OCI-LY3 (cell line): ENCODE data around the gene PARP8.

Source experiments
- H2AFZ ChIP-seq: fragments of 200-600, 300-600 bp; shearing (Covaris generic); 2 replicates; pipeline ENCODE4 v1.6.0; 2014; ENCODE audit warnings: antibody characterized with exemption, low read depth, low read length
- H3K27ac ChIP-seq: fragments of 200-600, 300-600 bp; sonication (generic); 2 replicates; pipeline ENCODE4 v1.5.1; 2014; ENCODE audit warnings: mild to moderate bottlenecking, low read length, moderate library complexity, mixed read lengths
- H3K27me3 ChIP-seq: fragments of 200-600, 300-600 bp; sonication (generic); 2 replicates; pipeline ENCODE4 v1.6.1; 2014; ENCODE audit warnings: low read depth, low read length, mixed read lengths
- H3K36me3 ChIP-seq: fragments of 200-600, 300-600 bp; sonication (generic); replicated peaks from 2 replicates; pipeline ENCODE3; 2014; ENCODE audit warnings: low read depth, low read length, mixed read lengths
- H3K4me1 ChIP-seq: fragments of 300-600, 200-600 bp; sonication (generic); 2 replicates; pipeline ENCODE4 v1.6.1; 2014; ENCODE audit warnings: low read length, mixed read lengths
- H3K4me2 ChIP-seq: fragments of 200-600, 300-600 bp; sonication (generic); 2 replicates; pipeline ENCODE4 v1.6.1; 2014; ENCODE audit warnings: low read length, mixed read lengths
- H3K4me3 ChIP-seq: fragments of 300-600, 200-600 bp; sonication (generic); 2 replicates; pipeline ENCODE4 v1.5.1; 2014; ENCODE audit warnings: antibody characterized with exemption, mild to moderate bottlenecking, low read length, moderate library complexity
- H3K79me2 ChIP-seq: fragments of 300-600, 200-600 bp; shearing (Covaris generic); 2 replicates; pipeline ENCODE4 v1.6.1; 2014; ENCODE audit warnings: mild to moderate bottlenecking, low read length, mixed read lengths
- H3K9ac ChIP-seq: fragments of 300-600, 200-600 bp; shearing (Covaris generic); 2 replicates; pipeline ENCODE4 v1.6.0; 2014; ENCODE audit warnings: mild to moderate bottlenecking, low read length, moderate library complexity
- H3K9me3 ChIP-seq: fragments of 200-600, 300-600 bp; shearing (Covaris generic); 2 replicates; pipeline ENCODE4 v1.6.1; 2014; ENCODE audit warnings: low read length, mixed read lengths; ENCODE audit not compliant: insufficient read depth
- H4K20me1 ChIP-seq: fragments of 200-600, 300-600 bp; sonication (generic); 2 replicates; pipeline ENCODE4 v1.6.1; 2016; ENCODE audit warnings: low read length, mixed read lengths; ENCODE audit not compliant: insufficient read depth
- EZH2phosphoT487 ChIP-seq: fragments of 200-600 bp; shearing (Covaris generic); IDR thresholded peaks from 2 replicates; pipeline ENCODE4 v1.6.1; 2018; ENCODE audit warnings: antibody characterized with exemption, mixed run types, low read depth
- TF ChIP-seq, protein P1 (sequence below): fragments of 200-600, 300-600 bp; sonication (generic); IDR thresholded peaks from 2 replicates; pipeline ENCODE4 v1.5.1; 2014; ENCODE audit warnings: antibody characterized with exemption, low read length, low read depth

The PARP8 gene

DNA sequence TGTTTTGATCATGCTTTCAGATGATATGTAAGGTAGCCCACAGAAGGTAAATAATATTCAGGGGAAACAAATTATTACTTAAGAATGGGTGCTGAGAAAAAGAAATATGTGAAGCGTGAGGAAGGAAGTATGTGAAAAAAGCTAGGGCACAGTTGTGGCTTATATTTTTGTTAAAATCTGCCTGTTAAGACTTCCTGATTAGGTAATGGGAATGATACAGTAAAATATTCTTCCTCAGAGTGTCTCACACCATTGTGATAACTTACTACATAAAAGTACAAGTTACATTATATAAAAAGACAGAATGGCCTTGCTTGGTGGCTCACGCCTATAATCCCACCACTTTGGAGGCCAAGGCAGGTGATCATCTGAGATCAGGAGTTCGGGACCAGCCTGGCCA lies 18.7 kb upstream of the PARP8 start:
- Histone ChIP-seq H2AFZ (no peak overlapping the region), H3K79me2 (no peaks in the 10 kb centered on the region), H3K27me3 (no peaks in the 10 kb centered on the region), H3K4me3 (no peak overlapping the region), H3K4me1 (no peaks in the 10 kb centered on the region), H3K27ac (no peak overlapping the region), H3K36me3 (no peaks in the 10 kb centered on the region), H3K9ac (no peak overlapping the region), H3K9me3 (no peaks in the 10 kb centered on the region), H3K4me2 (no peak overlapping the region), H4K20me1 (no peaks in the 10 kb centered on the region)
- TF ChIP-seq, protein P1, sequence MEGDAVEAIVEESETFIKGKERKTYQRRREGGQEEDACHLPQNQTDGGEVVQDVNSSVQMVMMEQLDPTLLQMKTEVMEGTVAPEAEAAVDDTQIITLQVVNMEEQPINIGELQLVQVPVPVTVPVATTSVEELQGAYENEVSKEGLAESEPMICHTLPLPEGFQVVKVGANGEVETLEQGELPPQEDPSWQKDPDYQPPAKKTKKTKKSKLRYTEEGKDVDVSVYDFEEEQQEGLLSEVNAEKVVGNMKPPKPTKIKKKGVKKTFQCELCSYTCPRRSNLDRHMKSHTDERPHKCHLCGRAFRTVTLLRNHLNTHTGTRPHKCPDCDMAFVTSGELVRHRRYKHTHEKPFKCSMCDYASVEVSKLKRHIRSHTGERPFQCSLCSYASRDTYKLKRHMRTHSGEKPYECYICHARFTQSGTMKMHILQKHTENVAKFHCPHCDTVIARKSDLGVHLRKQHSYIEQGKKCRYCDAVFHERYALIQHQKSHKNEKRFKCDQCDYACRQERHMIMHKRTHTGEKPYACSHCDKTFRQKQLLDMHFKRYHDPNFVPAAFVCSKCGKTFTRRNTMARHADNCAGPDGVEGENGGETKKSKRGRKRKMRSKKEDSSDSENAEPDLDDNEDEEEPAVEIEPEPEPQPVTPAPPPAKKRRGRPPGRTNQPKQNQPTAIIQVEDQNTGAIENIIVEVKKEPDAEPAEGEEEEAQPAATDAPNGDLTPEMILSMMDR = no peak
- no peak for TF ChIP-seq EZH2phosphoT487

DNA sequence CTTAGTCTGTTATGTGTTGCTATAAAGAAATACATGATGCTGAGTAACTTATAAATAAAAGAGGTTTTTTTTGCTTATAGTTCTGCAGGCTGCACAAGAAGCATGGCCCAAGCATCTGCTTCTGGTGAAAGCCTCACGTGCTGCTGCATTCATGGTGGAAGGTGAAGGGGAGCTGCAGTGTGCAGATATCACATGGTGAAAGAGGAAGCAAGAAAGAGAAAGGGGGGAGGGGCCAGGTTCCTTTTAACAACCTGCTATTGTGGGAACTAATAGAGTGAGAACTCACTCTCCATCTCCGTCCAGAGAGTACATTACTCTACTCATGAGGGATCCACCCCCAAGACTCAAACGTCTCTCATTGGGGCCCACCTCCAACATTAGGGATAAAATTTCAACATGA lies 12.5 kb upstream of the PARP8 start:
- no peaks in the 10 kb centered on the region for H3K9me3 ChIP-seq
- no peaks in the 10 kb centered on the region for H3K79me2 ChIP-seq
- H3K4me1 ChIP-seq = peaks cover 12% of the 10 kb centered on the region
- peak overlapping the region; percentile 23; the same call in 1 of the 2 replicates for H3K27ac ChIP-seq
- H3K9ac ChIP-seq = no peak overlapping the region
- no peak for TF ChIP-seq EZH2phosphoT487
- TF ChIP-seq, protein P1 = no peak
- H3K27me3 ChIP-seq = no peaks in the 10 kb centered on the region
- H3K4me3 ChIP-seq = no peak overlapping the region
- no peaks in the 10 kb centered on the region for H4K20me1 ChIP-seq
- no peak overlapping the region for H2AFZ ChIP-seq
- H3K36me3 ChIP-seq = no peaks in the 10 kb centered on the region
- no peak overlapping the region for H3K4me2 ChIP-seq

DNA sequence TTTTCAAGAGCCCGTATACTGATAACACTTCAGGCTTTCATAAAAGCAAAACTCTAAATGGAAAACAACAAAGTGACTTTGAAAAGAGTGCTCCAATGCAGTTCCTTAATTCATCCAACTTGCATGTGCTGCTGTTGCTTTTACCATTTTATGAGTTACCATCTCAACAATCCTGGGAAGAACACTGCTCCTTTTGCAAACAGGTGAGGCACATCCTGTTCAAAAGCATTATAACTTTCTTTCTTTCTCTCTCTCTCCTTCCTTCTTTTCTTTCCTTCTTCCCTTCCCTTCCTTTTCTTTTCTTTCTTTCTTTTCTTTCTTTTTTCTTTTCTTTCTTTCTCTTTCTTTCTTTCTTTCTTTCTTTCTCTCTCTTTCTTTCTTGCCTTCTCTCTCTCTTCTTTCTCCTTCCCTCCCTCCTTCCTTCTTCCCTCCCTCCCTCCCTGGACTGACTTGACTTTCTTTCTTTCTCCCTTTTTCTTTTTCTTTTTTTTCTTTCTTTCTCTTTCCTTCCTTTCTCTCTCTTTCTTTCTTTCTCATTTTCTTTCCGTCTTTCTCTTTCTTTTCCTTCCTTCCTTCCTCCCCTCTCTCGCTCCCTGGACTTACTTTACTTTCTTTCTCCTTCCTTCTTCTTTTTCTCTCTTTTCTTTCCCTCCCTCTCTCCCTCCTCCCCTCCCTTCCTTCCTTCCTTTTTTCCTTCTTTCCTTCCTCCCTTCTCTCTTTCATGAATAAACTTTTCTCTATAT lies 11.2 kb upstream of the PARP8 start:
- H3K4me3 ChIP-seq = no peak overlapping the region
- H2AFZ ChIP-seq = no peak overlapping the region
- H3K36me3 ChIP-seq = no peaks in the 10 kb centered on the region
- no peak for TF ChIP-seq EZH2phosphoT487
- TF ChIP-seq, protein P1 = no peak
- no peaks in the 10 kb centered on the region for H4K20me1 ChIP-seq
- H3K27me3 ChIP-seq = no peaks in the 10 kb centered on the region
- H3K9me3 ChIP-seq = no peaks in the 10 kb centered on the region
- peaks cover 12% of the 10 kb centered on the region for H3K4me1 ChIP-seq
- H3K79me2 ChIP-seq = no peaks in the 10 kb centered on the region
- H3K4me2 ChIP-seq = no peak overlapping the region
- no peak overlapping the region for H3K9ac ChIP-seq
- no peak overlapping the region for H3K27ac ChIP-seq

DNA sequence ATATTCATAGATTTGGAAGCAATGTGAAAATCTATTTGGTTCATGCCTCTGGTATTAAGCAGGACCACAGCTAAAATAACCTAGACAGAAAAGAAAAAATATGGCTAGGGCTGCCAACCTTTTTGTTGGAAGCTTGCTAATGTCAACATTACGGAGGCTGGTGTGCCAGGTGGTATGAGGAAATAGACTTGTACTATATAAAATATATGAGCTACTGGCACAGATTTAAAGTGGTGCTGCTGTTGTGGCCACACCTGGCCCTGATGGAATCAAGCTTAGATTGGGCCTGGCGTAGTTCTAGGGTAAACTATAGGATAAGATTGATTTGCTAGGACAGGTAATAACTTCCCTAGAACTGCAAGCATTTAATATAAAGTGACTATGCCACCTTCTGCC lies 10.6 kb upstream of the PARP8 start:
- Histone ChIP-seq H3K36me3 (no peaks in the 10 kb centered on the region), H3K27ac (no peak overlapping the region), H2AFZ (no peak overlapping the region)

More for the DNA sequence above, 10.6 kb upstream of the PARP8 start:
- no peaks in the 10 kb centered on the region for H4K20me1 ChIP-seq
- TF ChIP-seq, protein P1 = no peak
- TF ChIP-seq EZH2phosphoT487 = no peak
- H3K4me2 ChIP-seq = no peak overlapping the region
- no peak overlapping the region for H3K4me3 ChIP-seq
- H3K79me2 ChIP-seq = no peaks in the 10 kb centered on the region
- H3K9me3 ChIP-seq = no peaks in the 10 kb centered on the region
- no peaks in the 10 kb centered on the region for H3K27me3 ChIP-seq
- H3K9ac ChIP-seq = no peak overlapping the region
- H3K4me1 ChIP-seq = peaks cover 12% of the 10 kb centered on the region
